ENCODE measurements around the gene DFFB. TPM values are rescaled to one million over a fixed set of nuclear protein-coding genes. Genes with fewer than 3 reads are reported as not detected.

The DFFB gene
- total RNA-seq, 1 experiment from 2014 or later, result 9.0 TPM

GRCh38 chr1:3851292-3851691, 6.0 kb upstream of the DFFB start (continued):
- TF ChIP-seq ZBTB33 (IDR thresholded peaks at IDR 0.05; ENCODE audit: extremely low read depth, insufficient replicate concordance, low read length) (no peak), ELF1 (IDR thresholded peaks at IDR 0.05; ENCODE audit: borderline replicate concordance, low read depth) (no peak), RAD21 (IDR thresholded peaks at IDR 0.05; ENCODE audit: low read depth) (no peak), POLR2AphosphoS5 (IDR thresholded peaks at IDR 0.05; ENCODE audit: low read depth, low read length) (no peak), REST (IDR thresholded peaks at IDR 0.05; ENCODE audit: low read depth) (no peak)

- ChIA-PET CTCF (no interaction called here), RAD21 (ENCODE audit: low non-redundant PET in 1 of 2, low total read pairs in 2 of 2, uncharacterized antibody in 2 of 2, unreplicated experiment in 2 of 2) (no interaction called here), POLR2A (no interaction called here)
- H3K27ac ChIP-seq (ENCODE audit: low read depth, low read length), result no peak overlapping the region
- H3K9ac ChIP-seq (ENCODE audit: low read length), result no peak overlapping the region
- peaks cover 17% of the 10 kb centered on the region for H3K79me2 ChIP-seq (ENCODE audit: insufficient read depth, low read length)
- no peaks in the 10 kb centered on the region for H3K27me3 ChIP-seq (ENCODE audit: insufficient read depth, low read length)
- no peak overlapping the region for H3K4me2 ChIP-seq (ENCODE audit: low read length)
- no peak for TF ChIP-seq SP1 (IDR thresholded peaks at IDR 0.05; ENCODE audit: low read depth)
- no peak for TF ChIP-seq MAX (IDR thresholded peaks at IDR 0.05)
- TF ChIP-seq REST (IDR thresholded peaks at IDR 0.05; ENCODE audit: low read depth), result no peak
- TF ChIP-seq ELF1 (IDR thresholded peaks at IDR 0.05; ENCODE audit: borderline replicate concordance, low read depth), result no peak
- TF ChIP-seq EGR1 (IDR thresholded peaks at IDR 0.05; ENCODE audit: low read depth), result no peak
- no peak for TF ChIP-seq EZH2phosphoT487 (IDR thresholded peaks at IDR 0.05; ENCODE audit: borderline replicate concordance)
- no peak for TF ChIP-seq TCF7L2 (IDR thresholded peaks at IDR 0.05; ENCODE audit: borderline replicate concordance, extremely low read depth, insufficient read depth, insufficient read length)
- TF ChIP-seq SRF (IDR thresholded peaks at IDR 0.05; ENCODE audit: low read depth), result no peak
- TF ChIP-seq EZH2 (IDR thresholded peaks at IDR 0.05), result no peak
- no peak for DNase-seq (ENCODE audit: low read depth, low spot score)
- intact Hi-C loops (cut with micrococcal nuclease), result no loop called here
- no peak overlapping the region for H2AFZ ChIP-seq (ENCODE audit: low read depth, low read length, poor library complexity, severe bottlenecking)
- no peaks in the 10 kb centered on the region; a peak in 2 of 4 replicates for H3K36me3 ChIP-seq (ENCODE audit: control insufficient read depth in 1 of 2, insufficient read depth in 2 of 2, low read length in 2 of 2)
- H3K9me2 ChIP-seq (ENCODE audit: insufficient read depth), result no peaks in the 10 kb centered on the region
- no peaks in the 10 kb centered on the region for H4K20me1 ChIP-seq (ENCODE audit: insufficient read depth)
- no peak overlapping the region for H3K4me3 ChIP-seq (replicated peaks in 1 of 2; ENCODE audit: low read depth in 1 of 2, low read length in 2 of 2)
- H3K4me1 ChIP-seq (ENCODE audit: control insufficient read depth in 1 of 2, insufficient read depth in 2 of 2, low read length in 2 of 2), result peaks cover 4 to 9% of the 10 kb centered on the region in 2 experiments; a peak in 3 of 4 replicates
- BruUV-seq (replicated peaks), result no TSS peak
- no peak for ATAC-seq
- no peaks in the 10 kb centered on the region for H3K9me3 ChIP-seq (ENCODE audit: control insufficient read depth in 1 of 2, insufficient read depth in 1 of 2, low read depth in 1 of 2, low read length in 2 of 2)
Measured at GRCh38 chr1:3852091-3852490, 5.2 kb upstream of the DFFB start.
